ENCODE results near the gene OR10A5. TPM values are rescaled to one million over a fixed set of nuclear protein-coding genes. Genes with fewer than 3 reads are reported as not detected.
"Not testable (repeated sequence)": the region's sequence is repeated elsewhere in the genome, so short reads cannot be mapped to it uniquely, and the experiment has no call there.

OR10A5 gene
- not detected for total RNA-seq

GRCh38 chr11:6845383-6845782, at the start of gene OR10A5:
Gene OR10A5, plus strand, starts transcription at chr11:6845683. Its CDS starts 0 bp downstream, at chr11:6845683.
- Histone ChIP-seq H3K36me3 (no peaks in the 10 kb centered on the region), H3K9me3 (no peaks in the 10 kb centered on the region), H3K4me1 (no peaks in the 10 kb centered on the region), H3K27ac (no peak within 1 kb of the TSS), H3K27me3 (no peaks in the 10 kb centered on the region), H3K4me3 (no peak within 1 kb of the TSS)
- ATAC-seq (ENCODE audit: low FRiP score in 2 of 2) (no peak), DNase-seq (no peak)
- 76 to 85% methylated on average over 3 of the region's 3 CpGs for WGBS, 2 donors
- no peak for TF ChIP-seq EP300 (IDR thresholded peaks at IDR 0.05)

GRCh38 chr11:6799402-6799801, 46.1 kb upstream of the OR10A5 start, which contains the start of gene OR6A2:
Gene OR6A2, minus strand, starts transcription at chr11:6799689. Its CDS starts 3,981 bp downstream, at chr11:6795708.
- Histone ChIP-seq H3K9me3 (peaks cover 0 to 5% (median 0%) of the 10 kb centered on the region in 4 donors), H3K27ac (no peak within 1 kb of the TSS), H3K27me3 (no peaks in the 10 kb centered on the region), H3K4me1 (no peaks in the 10 kb centered on the region), H3K4me3 (no peak within 1 kb of the TSS), H3K36me3 (no peaks in the 10 kb centered on the region)
- TF ChIP-seq POLR2A (IDR thresholded peaks at IDR 0.05) (no peak), EP300 (IDR thresholded peaks at IDR 0.05) (no peak)
- DNase-seq (no peak), ATAC-seq (ENCODE audit: low FRiP score in 2 of 2) (no peak)
- WGBS, 2 donors = 84% methylated on average over 1 of the region's 1 CpG

GRCh38 chr11:6801075-6801474, 44.4 kb upstream of the OR10A5 start:
- not testable (repeated sequence) for H3K36me3 ChIP-seq; H3K27ac ChIP-seq; H3K4me3 ChIP-seq; H3K27me3 ChIP-seq; H3K4me1 ChIP-seq; ATAC-seq (ENCODE audit: low FRiP score in 2 of 2); DNase-seq; H3K9me3 ChIP-seq

- DNase-seq (no peak), ATAC-seq (ENCODE audit: low FRiP score in 2 of 2) (peak; percentile 75 to 87)
- H3K27ac ChIP-seq = no peak overlapping the region
- WGBS, 2 donors = 12 to 18% methylated on average over 6 of the region's 6 CpGs
- H3K9me3 ChIP-seq = no peaks in the 10 kb centered on the region
- H3K27me3 ChIP-seq = no peaks in the 10 kb centered on the region
- no peaks in the 10 kb centered on the region for H3K4me1 ChIP-seq
- TF ChIP-seq CTCF (IDR thresholded peaks at IDR 0.05) (peak; percentile 54 to 87 (median 68)), POLR2AphosphoS5 (IDR thresholded peaks at IDR 0.05) (no peak), EP300 (IDR thresholded peaks at IDR 0.05) (no peak), POLR2A (IDR thresholded peaks at IDR 0.05) (no peak)
- no peak overlapping the region for H3K4me3 ChIP-seq
- no peaks in the 10 kb centered on the region for H3K36me3 ChIP-seq
Measured at GRCh38 chr11:6812390-6813005, 33.0 kb upstream of the OR10A5 start.

DNA sequence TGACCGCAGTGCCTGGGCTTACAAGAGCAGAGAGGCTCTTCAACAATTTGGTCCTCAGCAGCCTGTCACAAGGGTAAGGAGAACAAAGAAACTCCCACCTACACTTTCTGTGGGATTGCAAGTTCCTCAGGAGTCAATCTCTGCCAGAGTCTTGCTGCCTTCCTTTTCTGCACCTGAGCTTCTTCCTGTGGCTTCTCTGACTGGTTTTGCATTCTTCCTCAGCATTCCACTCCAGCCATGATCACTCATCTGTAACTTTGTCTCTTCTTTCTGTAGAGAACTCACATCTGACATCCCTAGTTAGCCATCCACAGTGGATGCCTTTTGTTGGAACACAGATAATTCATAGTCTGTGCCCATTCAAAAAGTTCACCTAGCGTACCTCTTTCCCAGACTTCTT, 31.8 kb upstream of the OR10A5 start:
- no peaks in the 10 kb centered on the region for H3K9me3 ChIP-seq
- no peaks in the 10 kb centered on the region for H3K36me3 ChIP-seq
- no peak for DNase-seq
- no peak for ATAC-seq (ENCODE audit: low FRiP score in 2 of 2)
- no peaks in the 10 kb centered on the region for H3K27me3 ChIP-seq
- 58 to 72% methylated on average over 2 of the region's 2 CpGs for WGBS, 2 donors
- H3K4me3 ChIP-seq = no peak overlapping the region
- no peak overlapping the region for H3K27ac ChIP-seq
- H3K4me1 ChIP-seq = no peaks in the 10 kb centered on the region
- TF ChIP-seq EP300 (IDR thresholded peaks at IDR 0.05) = no peak

DNA sequence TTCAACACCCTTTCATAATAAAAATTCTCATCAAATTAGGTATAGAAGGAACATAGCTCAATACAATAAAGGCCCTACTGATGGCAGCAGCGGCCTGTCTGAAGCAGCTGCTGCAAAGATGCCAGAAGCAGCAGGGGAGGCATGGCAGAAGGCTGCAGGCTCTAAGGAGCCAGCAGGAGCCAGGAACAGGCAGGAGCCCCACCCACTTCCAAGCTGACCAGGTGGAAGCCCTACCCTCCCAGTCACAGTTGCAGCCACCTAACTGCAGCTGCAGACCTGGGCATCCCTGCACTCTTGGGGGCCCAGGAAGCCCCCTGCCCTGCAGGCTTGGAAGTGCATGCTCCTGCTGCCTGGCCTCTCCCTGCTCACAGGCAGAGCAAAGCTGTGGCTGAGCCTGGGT, 27.8 kb upstream of the OR10A5 start:
- DNase-seq (no peak), ATAC-seq (ENCODE audit: low FRiP score in 2 of 2) (no peak)
- Histone ChIP-seq H3K4me1 (no peaks in the 10 kb centered on the region), H3K9me3 (peaks cover 0 to 4% (median 2%) of the 10 kb centered on the region in 4 donors), H3K4me3 (no peak overlapping the region), H3K36me3 (no peaks in the 10 kb centered on the region), H3K27me3 (no peaks in the 10 kb centered on the region), H3K27ac (no peak overlapping the region)
- no peak for TF ChIP-seq EP300 (IDR thresholded peaks at IDR 0.05)
- 67 to 88% methylated on average over 1 of the region's 1 CpG for WGBS, 2 donors

DNA sequence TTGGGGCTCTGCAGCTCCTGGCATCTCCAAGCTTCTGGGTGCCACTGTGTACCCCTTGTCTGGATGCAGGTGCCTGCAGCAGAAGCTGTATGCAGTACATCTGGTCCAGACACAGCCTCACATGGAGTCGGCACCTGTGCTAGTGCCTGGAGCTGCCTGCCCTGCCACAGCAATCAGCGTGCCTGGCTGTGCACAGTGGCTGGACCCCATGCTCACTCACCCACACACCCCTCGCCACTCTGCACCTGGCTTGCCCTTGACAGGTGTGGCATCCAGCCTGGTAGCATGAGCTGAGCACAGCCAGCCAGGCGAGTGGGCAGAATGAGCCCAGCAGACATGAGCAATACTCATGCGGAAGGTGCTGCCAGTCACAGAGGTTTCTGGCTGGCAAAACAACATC, 26.5 kb upstream of the OR10A5 start:
- ATAC-seq (ENCODE audit: low FRiP score in 2 of 2) = no peak
- no peak for TF ChIP-seq CTCF (IDR thresholded peaks at IDR 0.05)
- TF ChIP-seq POLR2AphosphoS5 (IDR thresholded peaks at IDR 0.05) = no peak
- TF ChIP-seq POLR2A (IDR thresholded peaks at IDR 0.05) = no peak
- no peak for TF ChIP-seq EP300 (IDR thresholded peaks at IDR 0.05)

More for the DNA sequence above, 26.5 kb upstream of the OR10A5 start:
- no peak overlapping the region for H3K4me3 ChIP-seq
- DNase-seq = peak in 1 of 2 donors; percentile 39
- no peaks in the 10 kb centered on the region for H3K36me3 ChIP-seq
- no peak overlapping the region for H3K27ac ChIP-seq
- H3K27me3 ChIP-seq = no peaks in the 10 kb centered on the region
- peaks cover 0 to 4% (median 2%) of the 10 kb centered on the region in 4 donors for H3K9me3 ChIP-seq
- 82 to 100% methylated on average over 1 to 5 of the region's 5 CpGs for WGBS, 2 donors
- H3K4me1 ChIP-seq = no peaks in the 10 kb centered on the region
